ENCODE data around the gene DDX6.

DNA sequence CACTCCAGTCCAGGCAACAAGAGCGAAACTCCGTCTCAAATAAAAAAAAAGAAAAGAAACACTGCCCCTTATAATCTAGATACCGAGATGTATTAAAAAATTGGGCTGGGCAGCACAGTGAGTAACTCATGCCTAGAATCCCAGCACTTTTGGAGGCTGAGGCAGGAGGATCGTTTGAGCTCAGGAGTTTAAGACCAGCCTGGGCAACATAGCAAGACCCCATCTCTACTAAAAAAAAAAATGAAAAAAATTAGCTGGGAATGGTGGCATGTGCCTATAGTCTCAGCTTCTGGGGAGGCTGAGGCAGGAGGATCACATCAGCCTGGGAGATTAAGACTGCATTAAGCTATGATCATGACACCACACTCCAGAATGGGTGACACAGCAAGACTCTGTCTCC, 24.9 kb downstream of the DDX6 start:
- TF ChIP-seq, protein P1, sequence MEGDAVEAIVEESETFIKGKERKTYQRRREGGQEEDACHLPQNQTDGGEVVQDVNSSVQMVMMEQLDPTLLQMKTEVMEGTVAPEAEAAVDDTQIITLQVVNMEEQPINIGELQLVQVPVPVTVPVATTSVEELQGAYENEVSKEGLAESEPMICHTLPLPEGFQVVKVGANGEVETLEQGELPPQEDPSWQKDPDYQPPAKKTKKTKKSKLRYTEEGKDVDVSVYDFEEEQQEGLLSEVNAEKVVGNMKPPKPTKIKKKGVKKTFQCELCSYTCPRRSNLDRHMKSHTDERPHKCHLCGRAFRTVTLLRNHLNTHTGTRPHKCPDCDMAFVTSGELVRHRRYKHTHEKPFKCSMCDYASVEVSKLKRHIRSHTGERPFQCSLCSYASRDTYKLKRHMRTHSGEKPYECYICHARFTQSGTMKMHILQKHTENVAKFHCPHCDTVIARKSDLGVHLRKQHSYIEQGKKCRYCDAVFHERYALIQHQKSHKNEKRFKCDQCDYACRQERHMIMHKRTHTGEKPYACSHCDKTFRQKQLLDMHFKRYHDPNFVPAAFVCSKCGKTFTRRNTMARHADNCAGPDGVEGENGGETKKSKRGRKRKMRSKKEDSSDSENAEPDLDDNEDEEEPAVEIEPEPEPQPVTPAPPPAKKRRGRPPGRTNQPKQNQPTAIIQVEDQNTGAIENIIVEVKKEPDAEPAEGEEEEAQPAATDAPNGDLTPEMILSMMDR (IDR thresholded peaks at IDR 0.05): no peak
- TF ChIP-seq POLR2A (IDR thresholded peaks at IDR 0.05): no peak

Measured in uterus (tissue), 2 donors.